HEK293 (cell line): Measurements from ENCODE around the gene TIMM17B.
A peak's percentile ranks its signal among the peaks of the same experiment; 100 is the strongest.

Experiments used
- HOXC10 ChIP-seq: sonication (generic); formaldehyde crosslinking; IDR thresholded peaks from 2 replicates; pipeline ENCODE4 v1.8.1; 2023; ENCODE audit warnings: mild to moderate bottlenecking, missing genetic modification reagents
- KLF9 ChIP-seq: fragments of 450-650 bp; formaldehyde crosslinking; IDR thresholded peaks from 2 replicates; pipeline ENCODE4 v1.5.1; 2016; ENCODE audit warnings: missing biosample characterization, missing genetic modification characterization, low read depth
- OSR2 ChIP-seq: fragments of 450-650 bp; formaldehyde crosslinking; IDR thresholded peaks from 2 replicates; pipeline ENCODE4 v1.5.1; 2016; ENCODE audit warnings: missing biosample characterization, missing genetic modification characterization
- TRIM28 ChIP-seq: IDR thresholded peaks from 2 replicates; pipeline ENCODE4 v1.6.1; 2011; ENCODE audit warnings: low read length, control low read depth, borderline replicate concordance
- ZBTB26 ChIP-seq: fragments of 450-650 bp; formaldehyde crosslinking; optimal IDR thresholded peaks from 2 replicates; pipeline ENCODE3; 2016; ENCODE audit warnings: missing biosample characterization, mild to moderate bottlenecking, missing genetic modification characterization
- ZBTB8A ChIP-seq: fragments of 450-650 bp; formaldehyde crosslinking; IDR thresholded peaks from 2 replicates; pipeline ENCODE4 v1.5.1; 2016; ENCODE audit warnings: missing biosample characterization, missing genetic modification characterization
- ZNF112 ChIP-seq: fragments of 450-650 bp; formaldehyde crosslinking; IDR thresholded peaks from 2 replicates; pipeline ENCODE4 v1.5.0; 2017; ENCODE audit warnings: missing biosample characterization, missing genetic modification characterization
- ZNF292 ChIP-seq: fragments of 450-650 bp; formaldehyde crosslinking; IDR thresholded peaks from 2 replicates; pipeline ENCODE4 v1.5.1; 2016; ENCODE audit warnings: low read depth, missing biosample characterization, missing genetic modification characterization, borderline replicate concordance
- ZNF324 ChIP-seq: fragments of 450-650 bp; formaldehyde crosslinking; IDR thresholded peaks from 2 replicates; pipeline ENCODE4 v1.5.1; 2016; ENCODE audit warnings: missing biosample characterization, missing genetic modification characterization
- ZNF426 ChIP-seq: fragments of 450-650 bp; formaldehyde crosslinking; IDR thresholded peaks from 2 replicates; pipeline ENCODE4 v1.5.1; 2017; ENCODE audit warnings: missing biosample characterization, missing genetic modification characterization, mild to moderate bottlenecking, inconsistent platforms, moderate library complexity
- ZNF48 ChIP-seq: fragments of 450-650 bp; formaldehyde crosslinking; IDR thresholded peaks from 2 replicates; pipeline ENCODE4 v1.5.1; 2016; ENCODE audit warnings: missing biosample characterization, missing genetic modification characterization
- ZNF548 ChIP-seq: fragments of 450-650 bp; formaldehyde crosslinking; IDR thresholded peaks from 2 replicates; pipeline ENCODE4 v1.5.1; 2016; ENCODE audit warnings: missing biosample characterization, missing genetic modification characterization
- ZNF571 ChIP-seq: fragments of 450-650 bp; formaldehyde crosslinking; IDR thresholded peaks from 2 replicates; pipeline ENCODE4 v1.5.0; 2017; ENCODE audit warnings: missing biosample characterization, missing genetic modification characterization
- ZNF629 ChIP-seq: fragments of 450-650 bp; formaldehyde crosslinking; IDR thresholded peaks from 2 replicates; pipeline ENCODE4 v1.5.1; 2017; ENCODE audit warnings: missing biosample characterization, missing genetic modification characterization
- ZNF677 ChIP-seq: fragments of 450-650 bp; IDR thresholded peaks from 2 replicates; pipeline ENCODE4 v1.5.0; 2018; ENCODE audit warnings: missing biosample characterization, mild to moderate bottlenecking, missing genetic modification characterization, moderate library complexity
- ZNF692 ChIP-seq: fragments of 450-650 bp; formaldehyde crosslinking; IDR thresholded peaks from 2 replicates; pipeline ENCODE4 v1.5.1; 2016; ENCODE audit warnings: missing biosample characterization, missing genetic modification characterization
- ZNF707 ChIP-seq: fragments of 450-650 bp; formaldehyde crosslinking; IDR thresholded peaks from 2 replicates; pipeline ENCODE4 v1.5.1; 2016; ENCODE audit warnings: missing biosample characterization, missing genetic modification characterization
- ZNF776 ChIP-seq: fragments of 450-650 bp; formaldehyde crosslinking; IDR thresholded peaks from 2 replicates; pipeline ENCODE4 v1.5.0; 2017; ENCODE audit warnings: missing biosample characterization, missing genetic modification characterization, borderline replicate concordance
- ZNF777 ChIP-seq: fragments of 450-650 bp; formaldehyde crosslinking; IDR thresholded peaks from 2 replicates; pipeline ENCODE4 v1.5.1; 2017; ENCODE audit warnings: missing biosample characterization, missing genetic modification characterization, borderline replicate concordance
- ZNF830 ChIP-seq: fragments of 450-650 bp; IDR thresholded peaks from 2 replicates; pipeline ENCODE4 v1.5.0; 2018; ENCODE audit warnings: missing biosample characterization, missing genetic modification characterization, low read depth, mild to moderate bottlenecking, moderate library complexity
- ZNF837 ChIP-seq: fragments of 450-650 bp; formaldehyde crosslinking; IDR thresholded peaks from 2 replicates; pipeline ENCODE4 v1.5.1; 2016; ENCODE audit warnings: missing biosample characterization, missing genetic modification characterization
- ZNF843 ChIP-seq: fragments of 450-650 bp; formaldehyde crosslinking; IDR thresholded peaks from 2 replicates; pipeline ENCODE4 v1.5.1; 2016; ENCODE audit warnings: missing biosample characterization, missing genetic modification characterization
- ZSCAN18 ChIP-seq: fragments of 450-650 bp; formaldehyde crosslinking; IDR thresholded peaks from 2 replicates; pipeline ENCODE4 v1.5.1; 2016; ENCODE audit warnings: missing biosample characterization, missing genetic modification characterization
- TF ChIP-seq, protein P1 (sequence below): fragments of 450-650 bp; formaldehyde crosslinking; IDR thresholded peaks from 2 replicates; pipeline ENCODE4 v1.5.1; 2017; ENCODE audit warnings: missing biosample characterization, missing genetic modification characterization
- TF ChIP-seq, protein P2 (sequence below): IDR thresholded peaks from 2 replicates; pipeline ENCODE4 v1.6.1; 2011; ENCODE audit warnings: mild to moderate bottlenecking, low read depth, low read length, borderline replicate concordance
- TF ChIP-seq, protein P3 (sequence below): fragments of 450-650 bp; formaldehyde crosslinking; IDR thresholded peaks from 2 replicates; pipeline ENCODE4 v1.5.1; 2016; ENCODE audit warnings: missing biosample characterization, missing genetic modification characterization
- TF ChIP-seq, protein P4 (sequence below): fragments of 450-650 bp; formaldehyde crosslinking; IDR thresholded peaks from 2 replicates; pipeline ENCODE4 v1.5.1; 2016; ENCODE audit warnings: missing biosample characterization, missing genetic modification characterization

The TIMM17B gene

GRCh38 chrX:48897625-48898306 is at the start of gene TIMM17B, which contains the start of gene PQBP1 (continued):
- TF ChIP-seq ZSCAN18 (tag by site-specific recombination): no peak
- peak; percentile 92 for TF ChIP-seq TRIM28
- TF ChIP-seq ZNF629 (tag by site-specific recombination): peak; percentile 53
- TF ChIP-seq OSR2 (tag by site-specific recombination): no peak
- no peak for TF ChIP-seq ZNF426 (tag by site-specific recombination)
- TF ChIP-seq, protein P1, sequence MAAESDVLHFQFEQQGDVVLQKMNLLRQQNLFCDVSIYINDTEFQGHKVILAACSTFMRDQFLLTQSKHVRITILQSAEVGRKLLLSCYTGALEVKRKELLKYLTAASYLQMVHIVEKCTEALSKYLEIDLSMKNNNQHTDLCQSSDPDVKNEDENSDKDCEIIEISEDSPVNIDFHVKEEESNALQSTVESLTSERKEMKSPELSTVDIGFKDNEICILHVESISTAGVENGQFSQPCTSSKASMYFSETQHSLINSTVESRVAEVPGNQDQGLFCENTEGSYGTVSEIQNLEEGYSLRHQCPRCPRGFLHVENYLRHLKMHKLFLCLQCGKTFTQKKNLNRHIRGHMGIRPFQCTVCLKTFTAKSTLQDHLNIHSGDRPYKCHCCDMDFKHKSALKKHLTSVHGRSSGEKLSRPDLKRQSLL (tag by site-specific recombination): no peak
- no peak for TF ChIP-seq ZBTB8A (tag by site-specific recombination)
- TF ChIP-seq ZNF548 (tag by site-specific recombination): no peak
- no peak for TF ChIP-seq ZNF776
- TF ChIP-seq, protein P2, sequence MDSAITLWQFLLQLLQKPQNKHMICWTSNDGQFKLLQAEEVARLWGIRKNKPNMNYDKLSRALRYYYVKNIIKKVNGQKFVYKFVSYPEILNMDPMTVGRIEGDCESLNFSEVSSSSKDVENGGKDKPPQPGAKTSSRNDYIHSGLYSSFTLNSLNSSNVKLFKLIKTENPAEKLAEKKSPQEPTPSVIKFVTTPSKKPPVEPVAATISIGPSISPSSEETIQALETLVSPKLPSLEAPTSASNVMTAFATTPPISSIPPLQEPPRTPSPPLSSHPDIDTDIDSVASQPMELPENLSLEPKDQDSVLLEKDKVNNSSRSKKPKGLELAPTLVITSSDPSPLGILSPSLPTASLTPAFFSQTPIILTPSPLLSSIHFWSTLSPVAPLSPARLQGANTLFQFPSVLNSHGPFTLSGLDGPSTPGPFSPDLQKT: no peak
- TF ChIP-seq ZNF837 (tag by site-specific recombination): no peak
- TF ChIP-seq, protein P3, sequence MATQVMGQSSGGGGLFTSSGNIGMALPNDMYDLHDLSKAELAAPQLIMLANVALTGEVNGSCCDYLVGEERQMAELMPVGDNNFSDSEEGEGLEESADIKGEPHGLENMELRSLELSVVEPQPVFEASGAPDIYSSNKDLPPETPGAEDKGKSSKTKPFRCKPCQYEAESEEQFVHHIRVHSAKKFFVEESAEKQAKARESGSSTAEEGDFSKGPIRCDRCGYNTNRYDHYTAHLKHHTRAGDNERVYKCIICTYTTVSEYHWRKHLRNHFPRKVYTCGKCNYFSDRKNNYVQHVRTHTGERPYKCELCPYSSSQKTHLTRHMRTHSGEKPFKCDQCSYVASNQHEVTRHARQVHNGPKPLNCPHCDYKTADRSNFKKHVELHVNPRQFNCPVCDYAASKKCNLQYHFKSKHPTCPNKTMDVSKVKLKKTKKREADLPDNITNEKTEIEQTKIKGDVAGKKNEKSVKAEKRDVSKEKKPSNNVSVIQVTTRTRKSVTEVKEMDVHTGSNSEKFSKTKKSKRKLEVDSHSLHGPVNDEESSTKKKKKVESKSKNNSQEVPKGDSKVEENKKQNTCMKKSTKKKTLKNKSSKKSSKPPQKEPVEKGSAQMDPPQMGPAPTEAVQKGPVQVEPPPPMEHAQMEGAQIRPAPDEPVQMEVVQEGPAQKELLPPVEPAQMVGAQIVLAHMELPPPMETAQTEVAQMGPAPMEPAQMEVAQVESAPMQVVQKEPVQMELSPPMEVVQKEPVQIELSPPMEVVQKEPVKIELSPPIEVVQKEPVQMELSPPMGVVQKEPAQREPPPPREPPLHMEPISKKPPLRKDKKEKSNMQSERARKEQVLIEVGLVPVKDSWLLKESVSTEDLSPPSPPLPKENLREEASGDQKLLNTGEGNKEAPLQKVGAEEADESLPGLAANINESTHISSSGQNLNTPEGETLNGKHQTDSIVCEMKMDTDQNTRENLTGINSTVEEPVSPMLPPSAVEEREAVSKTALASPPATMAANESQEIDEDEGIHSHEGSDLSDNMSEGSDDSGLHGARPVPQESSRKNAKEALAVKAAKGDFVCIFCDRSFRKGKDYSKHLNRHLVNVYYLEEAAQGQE (tag by site-specific recombination): peak; percentile 19; the same call in 1 of the 2 replicates
- TF ChIP-seq ZNF292: no peak
- TF ChIP-seq ZNF324 (tag by site-specific recombination): peak; percentile 55; the same call in 1 of the 2 replicates
- TF ChIP-seq ZNF571 (tag by site-specific recombination): no peak
- no peak for TF ChIP-seq HOXC10
- TF ChIP-seq ZNF843 (tag by site-specific recombination): 0 out of 2 replicates have a peak, but pooled peaks have one; percentile 4
- no peak for TF ChIP-seq ZNF48 (tag by site-specific recombination)
- peak; percentile 44 for TF ChIP-seq ZBTB26 (tag by site-specific recombination)
- TF ChIP-seq, protein P4, sequence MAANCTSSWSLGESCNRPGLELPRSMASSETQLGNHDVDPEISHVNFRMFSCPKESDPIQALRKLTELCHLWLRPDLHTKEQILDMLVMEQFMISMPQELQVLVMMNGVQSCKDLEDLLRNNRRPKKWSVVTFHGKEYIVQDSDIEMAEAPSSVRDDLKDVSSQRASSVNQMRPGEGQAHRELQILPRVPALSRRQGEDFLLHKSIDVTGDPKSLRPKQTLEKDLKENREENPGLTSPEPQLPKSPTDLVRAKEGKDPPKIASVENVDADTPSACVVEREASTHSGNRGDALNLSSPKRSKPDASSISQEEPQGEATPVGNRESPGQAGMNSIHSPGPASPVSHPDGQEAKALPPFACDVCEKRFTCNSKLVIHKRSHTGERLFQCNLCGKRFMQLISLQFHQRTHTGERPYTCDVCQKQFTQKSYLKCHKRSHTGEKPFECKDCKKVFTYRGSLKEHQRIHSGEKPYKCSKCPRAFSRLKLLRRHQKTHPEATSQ (tag by site-specific recombination): no peak
- no peak for TF ChIP-seq ZNF677
- TF ChIP-seq ZNF692 (tag by site-specific recombination): peak; percentile 90
- no peak for TF ChIP-seq ZNF112 (tag by site-specific recombination)
- TF ChIP-seq ZNF777 (tag by site-specific recombination): no peak
- TF ChIP-seq ZNF707 (tag by site-specific recombination): no peak
- no peak for TF ChIP-seq ZNF830
- peak; percentile 31; the same call in 1 of the 2 replicates for TF ChIP-seq KLF9 (tag by site-specific recombination)
